HL-60/S4 treated with retinoic acid at 250 ng/mL for 4 days and 3 days (cell line): ENCODE results near the gene TESK2.
"Not testable (repeated sequence)": the region's sequence is repeated elsewhere in the genome, so short reads cannot be mapped to it uniquely, and the experiment has no call there.

Source experiments
- in situ Hi-C: fragments of 300-500 bp; cut with MboI; formaldehyde crosslinking; loops from 2 replicates; pipeline ENCODE4 v1.7.0; 2022; ENCODE audit warnings: low sequenced_read_pairs

The TESK2 gene

DNA sequence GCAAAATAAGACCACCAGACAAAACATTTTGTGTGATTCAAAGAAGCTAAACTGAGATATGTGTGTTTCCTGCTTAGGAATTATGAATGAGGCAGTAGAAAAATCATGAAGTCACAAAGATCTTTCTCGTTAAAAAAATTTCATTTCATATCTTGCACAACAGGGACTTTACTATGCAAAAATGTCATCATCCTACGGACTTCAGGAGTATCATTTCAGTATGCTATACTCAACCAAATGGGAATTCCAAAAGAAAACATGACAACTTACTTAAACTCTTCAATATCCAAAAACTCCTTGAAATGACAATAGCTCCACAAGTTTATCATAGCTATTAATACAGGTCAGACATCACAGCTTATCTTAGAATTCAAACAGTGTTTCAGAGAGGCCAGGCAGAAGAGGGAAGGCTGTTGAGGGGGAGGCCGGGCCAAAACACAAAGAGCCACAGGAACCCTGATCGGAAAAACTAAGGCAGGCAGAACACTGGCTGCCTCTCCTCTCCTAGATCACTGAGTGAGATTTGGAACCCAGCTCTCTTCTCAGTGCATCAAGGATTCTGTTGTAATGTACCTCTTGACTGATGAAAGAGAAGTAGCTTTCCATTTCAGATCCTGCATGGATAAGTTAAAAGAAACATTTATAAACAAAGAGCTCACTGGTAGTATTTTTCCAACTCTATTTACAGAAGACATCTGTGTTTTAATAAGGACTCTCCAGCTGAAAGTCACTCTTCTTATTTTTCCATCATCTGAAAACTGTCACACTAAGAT lies 66.9 kb downstream of the TESK2 start:
- in situ Hi-C loops = no loop called here

DNA sequence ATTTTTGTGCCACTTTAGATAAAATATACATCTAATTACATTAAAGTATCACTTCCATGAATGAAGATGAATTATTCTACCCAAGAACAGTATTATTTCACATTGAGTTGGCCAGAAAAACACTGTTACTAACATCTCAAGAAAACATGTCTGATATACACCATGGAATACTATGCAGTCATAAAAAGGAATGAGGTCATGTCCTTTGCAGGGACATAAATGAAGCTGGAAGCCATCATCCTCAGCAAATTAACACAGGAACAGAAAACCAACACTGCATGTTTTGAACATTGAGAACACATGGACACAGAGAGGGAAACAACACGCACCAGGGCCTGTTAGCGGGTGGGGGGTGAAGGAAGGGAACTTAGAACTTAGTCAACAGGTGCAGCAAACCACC lies 69.0 kb downstream of the TESK2 start:
- in situ Hi-C loops = no loop called here

DNA sequence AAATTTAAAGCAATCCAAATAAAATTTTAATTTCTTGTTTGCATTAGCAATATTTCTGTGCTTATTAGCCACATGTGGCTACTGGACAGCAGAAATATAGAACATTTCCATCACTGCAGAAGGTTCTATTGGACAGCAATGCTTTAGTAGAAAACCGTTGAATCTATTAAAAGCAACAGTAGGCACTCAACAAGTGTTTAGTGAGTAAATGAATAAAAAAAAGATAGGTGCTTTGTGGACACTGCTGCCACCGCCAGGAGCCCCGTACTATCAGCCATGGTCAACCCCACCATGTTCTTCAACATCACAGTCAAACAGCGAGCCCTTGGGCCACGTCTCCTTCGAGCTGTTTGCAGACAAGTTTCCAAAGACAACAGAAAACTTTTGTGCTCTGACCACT lies 76.2 kb downstream of the TESK2 start:
- in situ Hi-C loops = no loop called here

DNA sequence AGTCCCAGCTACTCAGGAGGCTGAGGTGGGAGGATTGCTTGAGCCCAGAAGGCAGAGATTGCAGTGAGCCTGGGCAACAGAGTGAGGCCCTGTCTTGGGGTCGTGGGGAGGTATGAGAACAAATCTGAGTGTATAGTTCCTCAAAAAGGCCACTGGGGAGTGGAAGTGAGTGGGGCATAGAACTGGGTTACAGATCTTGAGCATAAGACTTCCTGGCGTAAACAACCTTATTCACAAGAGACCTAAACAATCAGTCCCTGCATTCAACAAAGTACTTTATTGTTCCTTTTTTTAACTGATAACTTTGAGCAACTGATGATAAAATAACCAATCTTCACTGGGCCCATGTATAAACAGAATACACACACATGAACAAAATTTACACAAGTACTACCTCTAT lies 78.1 kb downstream of the TESK2 start:
- in situ Hi-C loops = no loop called here

DNA sequence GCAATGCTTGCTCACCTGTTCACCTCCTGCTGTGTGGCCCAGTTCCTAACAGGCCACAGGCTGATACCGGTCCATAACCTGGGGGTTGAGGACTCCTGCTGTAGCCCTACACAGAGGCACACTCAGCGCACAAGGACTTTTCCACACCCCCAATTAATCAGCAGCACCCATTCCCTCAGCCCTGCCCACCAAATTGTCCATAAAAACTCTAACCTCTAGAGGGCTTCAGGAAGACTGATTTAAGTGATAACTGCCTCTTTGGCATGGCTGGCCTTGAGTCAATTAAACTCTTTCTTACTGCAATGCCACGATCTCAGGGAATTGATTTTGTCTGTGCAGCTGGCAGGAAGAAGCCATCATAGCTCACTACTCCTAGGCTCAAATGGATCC lies 79.5 kb downstream of the TESK2 start:
- in situ Hi-C loops = no loop called here

DNA sequence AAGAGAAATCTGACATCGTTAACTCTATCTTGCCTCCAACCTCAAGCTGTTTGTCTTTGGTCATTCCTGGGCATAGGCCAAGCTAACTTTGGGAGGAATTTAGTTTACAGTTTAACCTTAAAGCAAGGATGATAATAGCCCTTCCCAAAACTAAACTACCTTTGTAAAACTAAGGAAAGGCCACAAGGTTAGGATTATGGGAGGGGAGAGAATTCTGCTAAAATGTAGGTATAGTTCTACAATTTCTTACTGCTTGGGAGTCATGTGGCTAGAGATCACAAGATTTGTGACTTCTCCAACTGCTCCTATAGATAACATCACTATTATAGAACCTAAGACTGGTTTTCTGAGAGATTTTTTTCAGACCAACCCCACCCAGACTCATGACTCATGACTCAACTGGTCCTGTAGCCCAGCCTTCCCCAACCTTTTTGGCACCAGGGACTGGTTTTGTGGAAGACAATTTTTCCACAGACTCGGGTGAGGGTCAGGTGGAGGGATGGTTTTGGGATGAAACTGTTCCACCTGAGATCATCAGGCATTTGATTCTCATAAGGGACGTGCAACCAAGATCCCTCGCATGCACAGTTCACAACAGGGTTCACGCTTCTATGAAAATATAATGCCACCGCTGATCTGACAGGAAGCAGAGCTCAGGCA lies 80.0 kb downstream of the TESK2 start:
- in situ Hi-C loops = no loop called here

DNA sequence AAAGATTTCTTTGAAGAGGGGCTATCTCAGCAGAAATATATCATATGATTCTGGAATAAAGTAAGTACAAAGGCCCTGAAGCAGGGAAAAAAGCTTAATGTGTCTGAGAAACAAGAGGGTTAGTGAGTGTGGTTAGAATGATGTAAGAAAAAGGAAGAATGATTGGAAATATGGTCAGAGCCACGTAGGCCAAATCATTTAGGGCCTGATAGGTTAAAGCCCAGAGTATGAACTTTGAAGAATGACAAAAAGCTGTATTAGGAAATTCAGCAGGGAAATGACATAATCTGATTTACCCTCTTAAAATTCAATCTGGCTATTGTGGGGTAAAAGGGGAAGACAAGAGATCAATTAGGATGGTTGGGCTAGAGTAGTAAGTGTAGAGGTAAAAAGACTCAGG lies 81.7 kb downstream of the TESK2 start:
- in situ Hi-C loops = no loop called here

DNA sequence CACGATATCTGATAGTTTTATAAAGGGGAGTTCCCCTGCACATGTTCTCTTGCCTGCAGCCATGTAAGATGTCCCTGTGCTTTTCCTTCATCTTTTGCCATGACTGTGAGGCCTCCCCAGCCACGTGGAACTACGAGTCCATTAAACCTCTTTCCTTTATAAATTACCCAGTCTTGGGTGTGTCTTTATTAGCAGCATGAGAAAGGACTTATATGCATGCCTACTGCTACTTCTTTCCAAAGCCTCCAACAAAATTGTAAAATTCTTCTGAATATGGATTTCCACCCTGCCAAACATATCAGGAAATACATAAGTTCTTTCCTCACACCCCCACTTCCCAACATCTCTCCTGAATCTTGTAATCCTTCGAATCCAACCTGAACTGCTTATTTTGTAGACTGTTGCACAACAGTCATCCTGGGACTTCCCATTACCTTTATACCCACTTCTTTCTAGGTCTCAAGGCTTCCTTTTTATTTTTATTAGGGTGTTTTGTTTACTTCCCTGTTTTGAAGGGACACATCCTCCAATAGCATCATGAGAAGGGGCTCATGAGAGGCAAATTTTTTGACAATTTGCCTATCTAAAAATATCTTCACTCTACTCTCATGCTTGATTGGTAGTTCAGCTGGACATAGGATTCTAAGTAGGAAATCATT lies 83.2 kb downstream of the TESK2 start:
- in situ Hi-C loops = no loop called here

DNA sequence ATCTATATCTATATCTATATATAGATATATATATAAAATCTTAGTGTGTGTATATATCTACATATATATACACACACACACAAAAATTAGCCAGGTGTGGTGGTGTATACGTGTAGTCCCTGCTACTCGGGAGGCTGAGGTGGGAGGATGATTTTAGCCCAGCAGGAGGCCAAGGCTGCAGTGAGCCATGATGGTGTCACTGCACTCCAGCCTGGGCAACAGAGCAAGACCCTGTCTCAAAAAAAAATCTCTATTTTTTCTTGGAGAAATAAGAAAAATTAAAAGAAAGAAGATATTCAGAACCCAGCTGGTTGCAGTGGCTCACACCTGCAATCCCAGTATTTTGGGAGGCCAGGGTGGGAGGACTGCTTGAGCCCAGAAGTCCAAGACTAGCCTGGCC lies 85.3 kb downstream of the TESK2 start:
- in situ Hi-C loops = no loop called here

DNA sequence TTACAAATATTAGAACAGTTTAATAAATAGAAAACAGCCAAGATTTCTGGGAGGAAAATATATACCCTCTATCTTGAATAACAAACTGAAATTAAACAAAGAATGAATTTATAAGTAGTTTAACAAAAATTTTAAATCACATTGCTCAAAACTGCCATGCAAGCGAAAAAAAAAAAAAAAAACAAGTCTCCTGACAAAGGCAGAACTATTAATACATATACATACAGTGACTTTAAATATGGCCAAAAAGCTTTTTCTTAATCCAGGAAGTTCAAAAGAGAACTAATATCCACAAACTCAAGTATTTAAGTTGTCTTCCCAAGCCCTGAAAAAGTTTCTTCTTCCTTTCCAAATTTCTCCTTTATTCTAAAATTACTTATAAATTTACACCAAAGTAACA lies 87.2 kb downstream of the TESK2 start:
- in situ Hi-C loops = no loop called here

DNA sequence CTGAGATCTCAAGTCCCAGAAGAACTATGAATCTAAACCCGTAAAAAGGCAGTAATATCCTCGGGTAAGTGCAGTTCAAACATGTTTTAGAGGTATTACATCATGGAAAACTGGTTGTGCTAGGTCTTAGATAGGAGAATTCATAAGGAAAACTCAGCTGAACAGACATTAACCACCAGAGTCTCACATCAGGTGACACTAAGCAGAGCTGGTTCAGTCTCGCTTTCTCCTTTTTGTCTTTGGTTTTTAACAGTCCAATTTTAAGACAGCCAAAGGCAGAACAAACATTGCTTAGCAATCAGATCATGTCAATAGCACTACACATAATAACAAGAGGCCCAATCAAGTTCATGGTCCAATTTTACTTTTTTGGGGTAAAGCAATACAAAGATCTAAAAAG lies 87.7 kb downstream of the TESK2 start:
- in situ Hi-C loops = no loop called here

DNA sequence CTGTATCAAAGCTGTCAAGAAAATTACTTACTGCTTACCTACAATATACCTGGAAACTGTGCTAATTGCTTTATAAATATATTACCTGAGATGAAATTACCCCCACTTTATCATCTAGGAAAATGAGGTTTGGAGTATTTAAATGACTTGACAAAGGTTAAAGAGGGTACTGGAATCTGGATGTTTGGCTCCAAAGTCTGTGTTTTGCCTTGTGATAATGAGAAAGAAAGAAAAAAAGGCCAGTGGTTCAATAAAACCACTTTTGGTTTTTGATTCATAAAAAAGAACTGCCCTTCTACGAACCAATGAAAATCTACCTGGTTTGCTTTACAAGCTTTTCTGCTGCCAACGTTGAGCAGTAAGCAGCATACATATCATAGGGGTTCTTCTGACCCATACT lies 89.4 kb downstream of the TESK2 start:
- in situ Hi-C loops = no loop called here

DNA sequence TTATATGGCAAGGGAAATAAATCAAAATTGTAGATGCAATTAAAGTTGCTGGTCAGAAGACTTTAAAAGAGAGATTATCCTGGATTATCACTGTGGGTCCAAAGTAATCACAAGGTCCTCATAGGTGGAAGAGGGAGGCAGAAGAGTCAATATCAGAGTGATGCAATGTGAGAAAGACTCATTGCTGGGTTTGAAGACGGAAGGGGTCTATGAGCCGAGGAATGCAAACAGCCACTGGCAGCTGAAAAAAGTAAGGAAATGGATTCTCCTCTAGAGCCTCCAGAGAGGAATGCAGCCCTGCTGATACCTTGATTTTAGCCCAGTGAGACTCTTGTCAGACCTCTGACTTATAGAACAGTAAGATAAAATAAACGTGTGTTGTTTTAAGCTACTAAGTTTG lies 90.9 kb downstream of the TESK2 start:
- in situ Hi-C loops = no loop called here

DNA sequence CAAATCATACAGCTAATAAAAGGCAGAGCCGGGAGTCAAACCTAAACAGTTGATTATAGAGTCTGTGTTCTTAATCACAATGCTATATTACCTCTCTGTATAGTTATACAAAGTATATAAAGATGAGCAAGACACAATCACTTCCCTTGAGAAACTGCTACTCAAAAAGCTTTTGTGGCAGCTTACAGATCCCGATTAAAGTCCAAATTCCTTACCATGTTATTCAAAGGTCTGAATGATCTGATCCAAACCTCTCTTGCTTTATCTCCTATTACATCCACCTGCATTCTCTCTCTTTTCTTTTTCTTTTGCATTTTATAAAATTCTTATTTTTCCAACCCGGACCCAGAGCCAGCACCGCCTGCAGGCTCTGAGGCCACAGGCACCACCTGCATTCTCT lies 93.7 kb downstream of the TESK2 start:
- in situ Hi-C loops = no loop called here

DNA sequence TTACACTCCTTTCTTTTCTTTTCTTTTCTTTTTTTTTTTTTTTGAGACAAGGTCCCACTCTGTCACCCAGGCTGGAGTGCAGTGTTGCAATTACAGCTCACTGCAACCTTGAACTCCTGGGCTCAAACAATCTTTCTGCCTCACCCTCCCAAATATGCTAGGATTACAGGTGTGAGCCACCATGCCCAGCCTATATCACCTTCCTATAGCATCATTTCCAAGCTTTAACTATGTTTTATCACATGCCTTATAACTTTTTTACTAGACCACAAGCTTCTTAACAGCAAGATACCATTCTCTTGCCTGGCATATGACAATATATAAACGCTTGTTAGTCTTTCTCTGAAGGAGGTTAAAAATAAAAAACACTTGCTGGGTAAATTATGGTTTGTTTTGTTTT lies 95.4 kb downstream of the TESK2 start:
- in situ Hi-C loops = no loop called here

DNA sequence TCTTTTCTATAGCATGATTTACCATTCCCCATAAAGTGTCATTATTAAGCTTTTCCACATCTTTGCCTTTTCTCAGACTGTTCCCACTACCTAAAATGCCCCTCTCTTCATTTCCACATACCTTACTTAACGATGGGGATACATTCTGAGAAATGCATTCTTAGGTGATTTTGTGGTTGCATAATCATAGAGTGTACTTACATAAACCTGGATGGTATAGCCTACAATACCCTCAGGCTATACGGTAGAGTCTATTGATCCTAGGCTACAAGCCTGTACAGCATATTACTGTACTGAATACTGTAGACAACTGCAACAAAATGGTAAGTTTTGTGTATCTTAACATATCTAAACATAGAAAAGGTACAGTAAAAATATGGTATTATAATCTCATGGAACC lies 95.9 kb downstream of the TESK2 start:
- in situ Hi-C loops = no loop called here

DNA sequence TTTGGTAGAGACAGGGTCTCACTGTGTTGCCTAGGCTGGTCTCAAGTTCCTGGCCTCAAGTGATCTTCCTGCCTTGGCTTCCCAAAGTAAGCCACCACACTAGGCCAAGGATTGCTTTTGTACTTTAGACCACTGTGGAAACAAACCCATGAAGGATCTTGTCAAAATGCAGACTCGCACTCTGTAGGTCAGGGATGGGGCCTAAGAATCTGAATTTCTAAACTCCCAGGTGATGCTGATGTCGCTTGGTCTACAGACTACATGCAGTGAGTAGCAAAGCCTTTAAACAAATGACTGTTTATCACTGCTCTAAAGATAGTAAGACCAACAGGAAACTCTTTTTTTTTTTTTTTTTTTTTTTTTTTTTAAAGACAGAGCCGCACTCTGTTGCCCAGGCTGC lies 96.6 kb downstream of the TESK2 start:
- in situ Hi-C loops = no loop called here

DNA sequence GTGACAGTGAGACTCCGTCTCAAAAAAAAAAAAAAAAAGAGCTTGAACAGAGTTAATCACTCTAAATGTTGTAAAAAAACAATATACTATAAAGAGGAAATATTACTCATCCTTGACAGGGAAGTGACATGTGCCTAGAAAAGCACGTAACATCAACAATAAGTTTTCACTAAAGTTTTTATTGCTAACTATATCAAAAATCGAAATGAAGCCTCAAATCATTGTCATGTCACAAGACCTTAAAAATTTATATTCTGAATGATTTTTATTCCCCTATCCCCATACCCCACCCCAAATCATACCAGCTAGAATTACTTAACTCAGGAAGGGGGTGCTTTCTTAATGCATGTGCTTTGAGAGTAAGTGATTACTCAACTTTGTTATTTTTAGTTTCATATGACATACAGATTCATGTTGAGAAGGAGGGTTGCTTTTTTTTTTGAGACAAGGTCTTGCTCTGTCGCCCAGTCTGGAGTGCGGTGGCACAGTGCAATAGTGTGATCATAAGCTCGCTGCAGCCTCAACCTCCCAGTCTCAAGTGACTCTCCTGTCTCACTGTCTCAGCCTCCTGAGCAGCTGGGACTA lies 97.2 kb downstream of the TESK2 start:
- in situ Hi-C loops = no loop called here

DNA sequence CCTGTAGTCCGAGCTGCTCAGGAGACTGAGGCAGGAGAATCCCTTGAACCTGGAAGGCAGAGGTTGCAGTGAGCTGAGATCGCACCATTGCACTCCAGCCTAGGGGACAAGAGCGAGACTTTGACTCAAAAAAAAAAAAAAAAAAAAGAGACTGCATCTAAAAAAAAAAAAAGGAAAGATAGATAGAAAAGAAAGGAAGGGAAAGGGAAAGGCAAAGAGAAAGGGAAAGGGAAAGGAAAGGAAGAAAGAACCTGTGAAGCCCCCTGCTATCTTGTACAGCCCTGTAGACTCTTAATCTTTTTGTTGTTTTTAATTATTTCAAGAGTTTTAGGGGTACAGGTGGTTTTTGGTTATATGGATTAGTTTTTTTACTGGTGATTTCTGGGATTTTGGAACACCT lies 104.7 kb downstream of the TESK2 start:
- in situ Hi-C loops = no loop called here

DNA sequence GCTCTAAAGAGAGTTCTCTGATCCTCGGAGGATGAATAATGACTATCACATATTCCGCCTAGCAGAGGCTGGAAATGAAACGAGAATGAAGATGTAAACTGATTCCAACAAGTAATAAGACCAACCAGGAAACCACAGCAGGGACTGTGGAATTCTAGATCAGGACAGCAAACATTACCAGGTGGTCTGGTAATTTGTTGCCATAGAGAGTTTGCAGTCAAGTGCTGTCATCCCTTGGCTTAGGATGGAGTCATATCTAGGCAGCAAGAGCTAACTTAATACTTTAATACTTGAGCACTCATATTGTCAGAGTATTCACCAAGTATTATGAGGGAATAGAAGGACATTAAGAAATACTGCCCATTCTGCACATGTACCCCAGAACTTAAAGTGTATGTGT lies 105.7 kb downstream of the TESK2 start:
- in situ Hi-C loops = no loop called here

DNA sequence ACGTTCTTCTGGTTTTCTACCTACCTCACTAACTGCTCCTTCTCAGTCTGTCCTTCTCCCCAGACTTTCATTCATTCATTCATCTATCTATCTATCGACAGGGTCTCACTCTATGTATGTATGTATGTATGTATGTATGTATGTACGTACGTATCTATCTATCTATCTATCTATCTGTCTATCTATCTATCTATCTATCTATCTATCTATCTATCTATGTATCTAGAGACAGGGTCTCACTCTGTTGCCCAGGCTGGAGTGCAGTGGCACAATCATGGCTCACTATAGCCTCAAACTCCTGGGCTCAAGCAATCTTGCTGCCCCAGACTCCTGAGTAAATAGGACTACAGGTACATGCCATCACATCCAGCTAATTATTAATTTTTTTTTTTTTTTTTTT lies 106.8 kb downstream of the TESK2 start:
- in situ Hi-C loops = not testable (repeated sequence)

DNA sequence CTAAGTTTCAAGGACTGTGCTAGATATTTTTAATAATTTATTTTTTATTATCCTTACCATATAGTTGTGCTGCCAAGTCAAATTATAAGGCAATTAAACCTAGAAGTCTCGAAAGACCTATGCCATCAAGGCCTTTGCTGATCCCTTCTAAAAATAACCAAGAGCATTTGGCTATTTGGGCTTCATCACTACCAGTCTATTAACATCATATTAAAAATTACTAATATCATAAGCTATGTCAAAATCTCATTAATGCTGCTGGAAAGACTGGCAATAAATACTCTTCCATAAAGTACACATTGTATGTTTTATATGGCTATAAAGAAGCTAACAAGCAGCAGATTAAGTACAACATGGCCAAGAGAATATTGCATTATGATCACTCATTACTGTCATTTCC lies 107.8 kb downstream of the TESK2 start:
- in situ Hi-C loops = no loop called here
